HepG2 (cell line): ENCODE data around the gene SPANXB1.
"Not testable (repeated sequence)": the region's sequence is repeated elsewhere in the genome, so short reads cannot be mapped to it uniquely, and the experiment has no call there.

Experiments
- MAFK ChIP-seq, 2 experiments: IDR thresholded peaks in 1 of 2; conservative IDR thresholded peaks in 1 of 2; 2 replicates each; pipeline ENCODE4 v1.6.1; 2011; ENCODE audit warnings: improper control_type of control experiment in 2 of 2, low read length in 2 of 2
- POLR2A ChIP-seq, 2 experiments: IDR thresholded peaks; 2 replicates each; pipeline ENCODE4 v1.6.1; 2011; ENCODE audit warnings: low read depth in 2 of 2, low read length in 2 of 2, mild to moderate bottlenecking in 1 of 2, moderate library complexity in 1 of 2; ENCODE audit not compliant: insufficient read depth in 1 of 2
- TCF12 ChIP-seq, 2 experiments: fragments of 450-650 bp in 1 of 2; sonication (generic) in 1 of 2; formaldehyde crosslinking in 1 of 2; IDR thresholded peaks; 2 replicates each; pipeline versions ENCODE4 v1.6.1 to v1.8.0; 2017 to 2022; ENCODE audit warnings: antibody characterized with exemption in 1 of 2, mild to moderate bottlenecking in 1 of 2, missing genetic modification reagents in 1 of 2, moderate library complexity in 1 of 2
- ZNF484 ChIP-seq: sonication (generic); formaldehyde crosslinking; IDR thresholded peaks from 2 replicates; pipeline ENCODE4 v1.5.1; 2020; ENCODE audit warnings: mild to moderate bottlenecking, low read depth, missing genetic modification reagents, borderline replicate concordance
- ZNF496 ChIP-seq: sonication (generic); formaldehyde crosslinking; IDR thresholded peaks from 2 replicates; pipeline ENCODE4 v1.8.1; 2023; ENCODE audit warnings: mild to moderate bottlenecking, moderate library complexity, missing genetic modification reagents; ENCODE audit not compliant: insufficient replicate concordance
- TF ChIP-seq, protein P1 (sequence below): sonication (generic); formaldehyde crosslinking; IDR thresholded peaks from 2 replicates; pipeline ENCODE4 v1.4.0; 2020; ENCODE audit warnings: missing genetic modification reagents, borderline replicate concordance

DNA sequence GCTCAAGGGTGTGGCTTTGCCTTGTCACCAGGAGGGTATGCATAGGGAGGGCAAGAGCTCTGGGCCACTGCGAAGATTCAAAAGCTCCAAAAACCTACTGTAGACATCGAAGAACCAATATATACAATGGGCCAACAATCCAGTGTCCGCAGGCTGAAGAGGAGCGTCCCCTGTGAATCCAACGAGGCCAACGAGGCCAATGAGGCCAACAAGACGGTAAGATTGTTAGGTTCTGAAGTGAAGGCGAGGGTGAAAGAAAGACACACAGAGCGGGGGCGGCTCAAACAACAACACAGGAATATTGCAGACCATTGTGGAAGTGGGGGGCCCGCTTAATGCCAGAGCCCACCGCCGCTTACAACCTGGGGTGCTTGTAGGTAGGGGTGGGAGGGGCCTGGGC is at the start of gene SPANXB1:
- TF ChIP-seq, protein P1, sequence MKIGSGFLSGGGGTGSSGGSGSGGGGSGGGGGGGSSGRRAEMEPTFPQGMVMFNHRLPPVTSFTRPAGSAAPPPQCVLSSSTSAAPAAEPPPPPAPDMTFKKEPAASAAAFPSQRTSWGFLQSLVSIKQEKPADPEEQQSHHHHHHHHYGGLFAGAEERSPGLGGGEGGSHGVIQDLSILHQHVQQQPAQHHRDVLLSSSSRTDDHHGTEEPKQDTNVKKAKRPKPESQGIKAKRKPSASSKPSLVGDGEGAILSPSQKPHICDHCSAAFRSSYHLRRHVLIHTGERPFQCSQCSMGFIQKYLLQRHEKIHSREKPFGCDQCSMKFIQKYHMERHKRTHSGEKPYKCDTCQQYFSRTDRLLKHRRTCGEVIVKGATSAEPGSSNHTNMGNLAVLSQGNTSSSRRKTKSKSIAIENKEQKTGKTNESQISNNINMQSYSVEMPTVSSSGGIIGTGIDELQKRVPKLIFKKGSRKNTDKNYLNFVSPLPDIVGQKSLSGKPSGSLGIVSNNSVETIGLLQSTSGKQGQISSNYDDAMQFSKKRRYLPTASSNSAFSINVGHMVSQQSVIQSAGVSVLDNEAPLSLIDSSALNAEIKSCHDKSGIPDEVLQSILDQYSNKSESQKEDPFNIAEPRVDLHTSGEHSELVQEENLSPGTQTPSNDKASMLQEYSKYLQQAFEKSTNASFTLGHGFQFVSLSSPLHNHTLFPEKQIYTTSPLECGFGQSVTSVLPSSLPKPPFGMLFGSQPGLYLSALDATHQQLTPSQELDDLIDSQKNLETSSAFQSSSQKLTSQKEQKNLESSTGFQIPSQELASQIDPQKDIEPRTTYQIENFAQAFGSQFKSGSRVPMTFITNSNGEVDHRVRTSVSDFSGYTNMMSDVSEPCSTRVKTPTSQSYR (CRISPR knock-in tag): not testable (repeated sequence)
- TF ChIP-seq ZNF484 (CRISPR knock-in tag); POLR2A (IDR thresholded peaks at IDR 0.05; ENCODE audit: insufficient read depth in 1 of 2, low read depth in 2 of 2, low read length in 2 of 2); ZNF496 (CRISPR knock-in tag); MAFK (conservative IDR thresholded peaks at IDR 0.05 in 1 of 2, IDR thresholded peaks at IDR 0.05 in 1 of 2; ENCODE audit: low read length in 2 of 2); TCF12 (IDR thresholded peaks at IDR 0.05); TCF12 (CRISPR knock-in tag; IDR thresholded peaks at IDR 0.05): not testable (repeated sequence)
